ENCODE measurements around the gene INTS6. TPM values are rescaled to one million over a fixed set of nuclear protein-coding genes. Genes with fewer than 3 reads are reported as not detected.

The INTS6 gene
- total and polyA plus RNA-seq, 12 donors: 13.1 to 82.4 (median 37.2) TPM

- no peaks in the 10 kb centered on the region for H3K27me3 ChIP-seq
- WGBS, 4 donors: 78 to 92% (median 80%) methylated on average over 2 of the region's 2 CpGs
- intact Hi-C loops (cut with DNase I): no loop called here
Measured at GRCh38 chr13:51332566-51333361, 120.1 kb downstream of the INTS6 start.

GRCh38 chr13:51331354-51331861 is 121.4 kb downstream of the INTS6 start:
- no peak for DNase-seq
- Histone ChIP-seq H3K36me3 (replicated peaks in 1 of 2) (no peaks in the 10 kb centered on the region), H3K4me3 (no peak overlapping the region), H3K4me1 (replicated peaks in 1 of 2) (no peaks in the 10 kb centered on the region), H3K27ac (no peak overlapping the region), H3K27me3 (no peaks in the 10 kb centered on the region), H3K9me3 (replicated peaks in 1 of 3) (no peaks in the 10 kb centered on the region)
- TF ChIP-seq CTCF (IDR thresholded peaks at IDR 0.05) (no peak), POLR2A (IDR thresholded peaks at IDR 0.05) (no peak)
- 52 to 78% (median 74%) methylated on average over 3 to 6 of the region's 6 CpGs for WGBS, 4 donors
- intact Hi-C loops (cut with DNase I): no loop called here

More at GRCh38 chr13:51332566-51333361, 120.1 kb downstream of the INTS6 start:
- no peak overlapping the region for H3K4me3 ChIP-seq
- H3K9me3 ChIP-seq (replicated peaks in 1 of 3): no peaks in the 10 kb centered on the region
- no peaks in the 10 kb centered on the region for H3K36me3 ChIP-seq (replicated peaks in 1 of 2)
- H3K27ac ChIP-seq: no peak overlapping the region
- H3K4me1 ChIP-seq (replicated peaks in 1 of 2): no peaks in the 10 kb centered on the region
- TF ChIP-seq POLR2A (IDR thresholded peaks at IDR 0.05) (no peak), CTCF (IDR thresholded peaks at IDR 0.05) (no peak)
- DNase-seq: no peak

DNA sequence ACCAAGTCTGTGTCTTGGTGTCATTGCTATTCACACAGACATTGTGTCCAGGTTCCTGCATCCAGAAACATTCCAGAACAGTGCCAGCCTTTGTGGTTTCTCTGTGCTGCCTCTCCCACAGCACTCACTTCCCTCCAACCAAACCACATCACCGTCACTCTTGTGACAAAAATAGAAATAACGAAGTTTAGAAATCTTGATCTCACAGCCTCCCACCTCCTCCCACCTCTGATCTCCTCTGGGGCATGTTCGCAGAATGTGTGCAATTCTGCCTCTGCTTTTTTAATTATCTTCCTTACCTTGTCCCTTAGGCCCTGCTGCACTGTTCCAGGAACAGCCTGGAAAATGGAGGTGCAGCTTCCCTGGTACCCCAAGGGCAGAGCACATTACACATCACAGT is 122.0 kb downstream of the INTS6 start:
- TF ChIP-seq CTCF (IDR thresholded peaks at IDR 0.05) (no peak), POLR2A (IDR thresholded peaks at IDR 0.05) (no peak)
- intact Hi-C loops (cut with DNase I): no loop called here
- Histone ChIP-seq H3K27ac (no peak overlapping the region), H3K27me3 (no peaks in the 10 kb centered on the region), H3K36me3 (replicated peaks in 1 of 2) (no peaks in the 10 kb centered on the region), H3K4me1 (replicated peaks in 1 of 2) (no peaks in the 10 kb centered on the region), H3K9me3 (replicated peaks in 1 of 3) (no peaks in the 10 kb centered on the region), H3K4me3 (no peak overlapping the region)
- WGBS, 4 donors: 59 to 77% (median 69%) methylated on average over 3 of the region's 3 CpGs
- DNase-seq: no peak

DNA sequence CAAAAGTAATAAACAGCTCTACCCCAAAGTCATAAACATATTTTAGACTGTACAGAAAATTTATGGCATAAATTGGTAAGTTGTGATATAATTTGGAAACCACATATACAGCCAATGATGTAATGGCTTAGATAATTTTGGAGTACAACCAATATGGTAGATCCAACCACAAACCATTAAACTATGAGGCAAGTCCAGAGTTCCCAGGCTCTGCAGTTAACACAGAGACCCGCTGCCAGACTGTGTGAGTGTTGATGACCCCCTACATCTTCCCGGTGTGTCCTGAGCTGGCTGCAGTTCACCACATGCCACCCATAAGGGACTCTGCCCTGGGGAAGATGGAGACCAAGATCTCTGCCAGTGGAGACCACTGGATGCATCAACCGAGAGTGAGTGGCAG is 123.2 kb downstream of the INTS6 start:
- Histone ChIP-seq H3K4me3 (no peak overlapping the region), H3K27me3 (no peaks in the 10 kb centered on the region), H3K9me3 (replicated peaks in 1 of 3) (no peaks in the 10 kb centered on the region), H3K27ac (no peak overlapping the region), H3K4me1 (replicated peaks in 1 of 2) (no peaks in the 10 kb centered on the region), H3K36me3 (replicated peaks in 1 of 2) (no peaks in the 10 kb centered on the region)
- DNase-seq: no peak
- intact Hi-C loops (cut with DNase I): no loop called here
- WGBS, 4 donors: 80 to 94% (median 91%) methylated on average over 2 to 3 of the region's 3 CpGs
- TF ChIP-seq CTCF (IDR thresholded peaks at IDR 0.05) (no peak), POLR2A (IDR thresholded peaks at IDR 0.05) (no peak)

Data from adrenal gland (tissue), 12 donors.